ENCODE results near the gene TREM2.

- TF ChIP-seq CTCF (IDR thresholded peaks at IDR 0.05): no peak
- no peak for TF ChIP-seq POLR2A (IDR thresholded peaks at IDR 0.05)
- no peak for TF ChIP-seq POLR2AphosphoS5 (IDR thresholded peaks at IDR 0.05; ENCODE audit: insufficient read depth in 1 of 2, low read depth in 1 of 2)
These were observed 36.8 kb upstream of the TREM2 start for GRCh38 chr6:41199552-41200246.
